Measurements from ENCODE around the gene CLCN2.

DNA sequence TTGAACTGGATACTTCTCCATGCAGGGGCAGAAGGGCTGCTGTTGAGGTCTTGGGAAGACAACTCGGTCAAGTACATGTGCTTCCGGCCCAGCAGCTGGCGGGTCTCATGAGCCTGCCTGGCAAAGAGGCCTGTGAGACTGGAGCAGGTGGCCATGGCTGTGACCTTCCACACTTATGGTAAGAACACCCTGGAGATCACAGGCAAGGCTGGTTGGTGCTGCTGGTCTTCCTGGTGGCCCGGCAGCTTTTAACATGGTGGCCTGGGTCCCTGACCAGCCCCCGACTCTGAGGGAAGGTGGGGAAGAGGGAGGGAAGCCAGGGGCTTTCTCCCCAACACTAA, 33.9 kb upstream of the CLCN2 start:
- TF ChIP-seq, protein P1, sequence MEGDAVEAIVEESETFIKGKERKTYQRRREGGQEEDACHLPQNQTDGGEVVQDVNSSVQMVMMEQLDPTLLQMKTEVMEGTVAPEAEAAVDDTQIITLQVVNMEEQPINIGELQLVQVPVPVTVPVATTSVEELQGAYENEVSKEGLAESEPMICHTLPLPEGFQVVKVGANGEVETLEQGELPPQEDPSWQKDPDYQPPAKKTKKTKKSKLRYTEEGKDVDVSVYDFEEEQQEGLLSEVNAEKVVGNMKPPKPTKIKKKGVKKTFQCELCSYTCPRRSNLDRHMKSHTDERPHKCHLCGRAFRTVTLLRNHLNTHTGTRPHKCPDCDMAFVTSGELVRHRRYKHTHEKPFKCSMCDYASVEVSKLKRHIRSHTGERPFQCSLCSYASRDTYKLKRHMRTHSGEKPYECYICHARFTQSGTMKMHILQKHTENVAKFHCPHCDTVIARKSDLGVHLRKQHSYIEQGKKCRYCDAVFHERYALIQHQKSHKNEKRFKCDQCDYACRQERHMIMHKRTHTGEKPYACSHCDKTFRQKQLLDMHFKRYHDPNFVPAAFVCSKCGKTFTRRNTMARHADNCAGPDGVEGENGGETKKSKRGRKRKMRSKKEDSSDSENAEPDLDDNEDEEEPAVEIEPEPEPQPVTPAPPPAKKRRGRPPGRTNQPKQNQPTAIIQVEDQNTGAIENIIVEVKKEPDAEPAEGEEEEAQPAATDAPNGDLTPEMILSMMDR (IDR thresholded peaks at IDR 0.05), result no peak
- no peak for TF ChIP-seq POLR2A (IDR thresholded peaks at IDR 0.05)

Measured in adrenal gland (tissue), 5 donors.